ENCODE results near the gene TMEM95.
"Not testable (repeated sequence)": the region's sequence is repeated elsewhere in the genome, so short reads cannot be mapped to it uniquely, and the experiment has no call there.

The TMEM95 gene

DNA sequence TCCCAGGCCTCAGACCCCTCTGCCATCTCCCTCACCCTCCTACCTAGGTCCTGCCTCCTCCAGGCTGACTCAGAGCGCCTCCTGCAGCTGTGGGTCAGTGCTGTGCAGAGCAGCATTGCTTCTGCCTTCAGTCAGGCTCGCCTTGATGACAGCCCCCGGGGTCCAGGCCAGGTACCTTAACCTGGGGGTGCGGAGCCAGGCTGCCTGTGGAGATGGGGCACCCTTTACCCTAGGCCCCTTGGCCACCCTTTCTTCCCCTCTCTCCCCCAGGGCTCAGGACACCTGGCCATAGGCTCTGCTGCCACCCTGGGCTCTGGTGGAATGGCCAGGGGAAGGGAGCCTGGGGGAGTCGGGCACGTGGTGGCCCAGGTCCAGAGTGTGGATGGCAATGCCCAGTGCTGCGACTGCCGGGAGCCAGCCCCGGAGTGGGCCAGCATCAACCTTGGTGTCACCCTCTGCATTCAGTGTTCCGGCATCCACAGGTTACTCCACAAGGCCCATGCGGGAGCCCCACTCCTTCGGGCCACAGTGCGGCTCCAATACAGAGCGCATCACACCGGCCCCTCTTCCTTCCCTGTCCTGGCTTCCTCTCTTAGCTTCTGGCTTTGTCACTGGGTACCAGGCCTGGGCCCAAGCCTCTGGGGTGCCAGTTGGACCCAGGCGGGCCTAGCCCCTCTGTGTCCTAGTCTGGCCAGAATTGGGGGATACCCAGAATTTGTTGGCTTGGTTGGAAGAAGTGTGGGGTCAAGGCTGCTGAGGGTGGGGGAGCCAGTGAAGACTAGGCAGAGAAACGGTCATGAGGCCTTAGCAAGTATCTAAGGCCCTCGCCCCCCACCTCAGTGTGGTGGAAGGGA lies 8.0 kb upstream of the TMEM95 start:
- DNase-seq (ENCODE audit: low spot score) = no peak

DNA sequence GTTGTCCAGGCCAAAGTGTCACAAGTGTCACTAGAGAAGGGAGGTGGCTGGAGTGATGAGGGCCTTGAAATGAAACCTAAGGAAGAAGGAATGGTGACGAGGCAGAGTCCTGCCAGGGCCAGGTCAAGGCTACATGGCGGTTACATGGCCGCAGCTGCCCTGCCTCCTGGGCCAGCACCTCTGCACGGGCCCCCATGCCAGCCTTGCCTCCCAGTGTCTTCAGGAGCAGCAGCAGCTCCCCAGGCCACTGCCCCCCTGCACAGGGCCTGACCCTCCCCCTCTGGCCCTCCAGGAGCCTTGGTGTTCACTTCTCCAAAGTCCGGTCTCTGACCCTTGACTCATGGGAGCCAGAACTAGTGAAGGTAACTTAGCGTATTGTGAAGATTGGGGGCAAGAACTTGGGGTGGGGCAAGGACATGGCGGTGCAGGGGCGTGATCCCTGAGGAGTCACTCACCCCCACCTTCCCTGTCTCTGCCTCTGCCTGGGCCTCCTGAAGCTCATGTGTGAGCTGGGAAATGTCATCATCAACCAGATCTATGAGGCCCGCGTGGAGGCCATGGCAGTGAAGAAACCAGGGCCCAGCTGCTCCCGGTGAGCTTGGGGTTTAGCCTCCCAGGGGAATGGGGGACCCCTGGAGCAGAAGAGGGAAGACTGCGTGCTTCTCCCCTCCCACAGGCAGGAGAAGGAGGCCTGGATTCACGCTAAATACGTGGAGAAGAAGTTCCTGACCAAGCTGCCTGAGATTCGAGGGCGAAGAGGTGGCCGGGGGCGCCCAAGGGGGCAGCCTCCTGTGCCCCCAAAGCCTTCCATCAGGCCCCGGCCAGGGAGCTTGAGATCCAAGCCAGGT lies 7.1 kb upstream of the TMEM95 start:
- DNase-seq (ENCODE audit: low spot score) = no peak

DNA sequence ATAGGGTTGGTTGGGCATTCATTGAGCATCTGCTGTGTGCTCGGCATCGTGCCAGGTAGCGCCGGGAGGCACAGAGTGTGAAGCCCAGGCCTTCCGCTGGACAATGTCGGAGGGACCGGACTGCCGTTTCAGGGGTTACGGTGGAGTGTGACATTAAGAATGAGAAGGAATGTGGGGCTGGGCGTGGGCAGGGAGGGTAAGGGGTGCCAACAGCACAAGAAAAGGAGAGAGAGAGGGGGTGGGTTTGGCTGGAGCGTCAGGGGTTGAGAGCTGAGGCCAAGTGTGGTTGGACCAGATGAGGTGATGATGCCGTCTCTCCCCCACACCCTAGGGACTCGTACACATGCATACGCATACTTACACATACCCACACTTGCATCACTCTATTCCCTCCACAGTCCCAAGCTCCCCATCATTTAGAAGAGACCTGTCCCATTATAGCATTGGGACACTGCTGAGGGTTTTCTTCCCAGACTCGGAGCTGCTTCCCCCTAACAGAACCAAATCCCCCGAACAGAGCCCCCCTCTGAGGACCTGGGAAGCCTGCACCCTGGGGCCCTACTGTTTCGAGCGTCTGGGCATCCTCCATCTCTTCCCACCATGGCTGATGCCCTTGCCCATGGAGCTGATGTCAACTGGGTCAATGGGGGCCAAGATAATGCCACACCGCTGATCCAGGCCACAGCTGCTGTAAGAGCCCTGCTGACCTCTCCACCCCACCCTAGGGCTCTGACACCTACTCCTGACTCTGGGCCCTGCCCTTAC lies 6.3 kb upstream of the TMEM95 start:
- DNase-seq (ENCODE audit: low spot score) = no peak

DNA sequence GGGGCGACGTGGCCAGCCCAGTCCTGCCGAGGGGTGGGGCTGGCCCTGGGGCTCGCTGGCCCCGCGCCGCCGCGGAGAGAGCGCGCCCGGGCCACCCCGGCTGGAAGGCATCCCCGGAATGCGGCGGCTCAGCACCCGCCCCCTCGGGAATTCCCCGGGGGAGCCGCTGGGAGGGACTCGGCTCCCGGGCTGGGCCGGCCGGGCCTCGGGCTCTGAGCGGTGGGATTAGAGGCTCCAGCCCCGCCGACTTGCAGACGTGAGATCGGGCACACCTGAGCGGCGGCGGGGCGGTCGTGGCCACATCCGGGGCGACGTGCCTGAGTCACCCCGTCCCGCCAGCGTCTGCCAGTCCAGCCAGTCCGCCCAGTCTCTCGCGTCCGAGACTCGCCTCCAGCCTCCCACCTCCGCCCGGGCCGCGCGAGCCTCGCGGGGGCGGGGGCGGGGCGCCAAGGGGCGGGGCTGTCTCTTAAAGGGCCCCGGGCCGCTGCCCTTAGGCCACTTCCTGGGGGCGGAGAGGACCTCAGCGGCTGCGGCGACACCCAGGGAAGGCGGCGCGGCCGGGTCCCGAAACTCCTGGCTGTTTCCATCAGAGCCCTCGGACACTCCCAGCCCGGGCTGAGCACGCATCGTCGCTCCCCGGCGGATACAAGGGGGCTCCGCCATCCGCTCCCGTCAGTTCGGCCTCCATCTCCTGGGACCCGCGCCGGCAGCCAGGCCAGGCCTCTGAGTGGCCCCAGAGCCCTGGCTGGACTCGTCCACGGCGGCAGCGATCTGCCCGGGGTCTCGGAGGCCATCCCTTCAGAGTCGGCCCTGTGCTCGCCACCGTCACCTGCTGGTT lies 3.1 kb upstream of the TMEM95 start, which contains the start of gene KCTD11:
Gene KCTD11, plus strand, starts transcription at position 498 of the 838 bp plus-strand sequence.
- peak; percentile 88 for DNase-seq (ENCODE audit: low spot score)

DNA sequence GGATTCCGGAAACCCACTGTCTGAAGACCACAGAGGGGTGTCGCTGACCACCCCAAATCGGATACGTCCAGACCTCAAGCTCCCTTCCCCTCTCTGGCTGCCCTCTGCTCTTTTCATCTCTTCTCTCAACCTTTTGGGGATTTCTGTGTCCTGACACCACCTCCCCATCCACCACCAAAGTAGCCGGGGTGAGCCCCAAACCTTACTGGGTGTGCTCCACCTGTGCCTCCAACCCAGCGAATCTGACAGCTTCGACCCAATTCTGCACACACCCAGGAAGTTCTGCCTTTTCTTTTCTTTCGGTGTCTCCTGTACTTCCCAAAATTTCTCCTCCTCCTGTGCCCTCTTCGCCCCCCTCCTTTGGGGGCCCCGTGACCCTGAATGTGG lies 2.5 kb upstream of the TMEM95 start:
- no peak for DNase-seq (ENCODE audit: low spot score)

DNA sequence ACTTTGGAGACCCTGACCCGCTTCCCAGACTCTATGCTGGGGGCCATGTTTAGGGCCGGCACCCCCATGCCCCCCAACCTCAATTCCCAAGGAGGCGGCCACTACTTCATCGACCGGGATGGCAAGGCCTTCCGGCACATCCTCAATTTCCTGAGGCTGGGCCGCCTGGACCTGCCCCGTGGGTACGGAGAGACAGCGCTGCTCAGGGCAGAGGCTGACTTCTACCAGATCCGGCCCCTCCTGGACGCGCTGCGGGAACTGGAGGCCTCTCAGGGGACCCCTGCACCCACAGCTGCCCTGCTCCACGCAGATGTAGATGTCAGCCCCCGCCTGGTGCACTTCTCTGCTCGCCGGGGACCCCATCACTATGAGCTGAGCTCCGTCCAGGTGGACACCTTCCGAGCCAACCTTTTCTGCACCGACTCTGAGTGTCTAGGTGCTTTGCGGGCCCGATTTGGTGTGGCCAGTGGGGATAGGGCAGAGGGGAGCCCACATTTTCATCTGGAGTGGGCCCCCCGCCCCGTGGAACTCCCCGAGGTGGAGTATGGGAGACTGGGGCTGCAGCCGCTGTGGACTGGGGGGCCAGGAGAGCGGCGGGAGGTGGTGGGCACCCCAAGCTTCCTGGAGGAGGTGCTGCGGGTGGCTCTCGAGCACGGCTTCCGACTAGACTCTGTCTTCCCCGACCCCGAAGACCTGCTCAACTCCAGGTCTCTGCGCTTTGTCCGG lies 1.9 kb upstream of the TMEM95 start:
- no peak for DNase-seq (ENCODE audit: low spot score)

DNA sequence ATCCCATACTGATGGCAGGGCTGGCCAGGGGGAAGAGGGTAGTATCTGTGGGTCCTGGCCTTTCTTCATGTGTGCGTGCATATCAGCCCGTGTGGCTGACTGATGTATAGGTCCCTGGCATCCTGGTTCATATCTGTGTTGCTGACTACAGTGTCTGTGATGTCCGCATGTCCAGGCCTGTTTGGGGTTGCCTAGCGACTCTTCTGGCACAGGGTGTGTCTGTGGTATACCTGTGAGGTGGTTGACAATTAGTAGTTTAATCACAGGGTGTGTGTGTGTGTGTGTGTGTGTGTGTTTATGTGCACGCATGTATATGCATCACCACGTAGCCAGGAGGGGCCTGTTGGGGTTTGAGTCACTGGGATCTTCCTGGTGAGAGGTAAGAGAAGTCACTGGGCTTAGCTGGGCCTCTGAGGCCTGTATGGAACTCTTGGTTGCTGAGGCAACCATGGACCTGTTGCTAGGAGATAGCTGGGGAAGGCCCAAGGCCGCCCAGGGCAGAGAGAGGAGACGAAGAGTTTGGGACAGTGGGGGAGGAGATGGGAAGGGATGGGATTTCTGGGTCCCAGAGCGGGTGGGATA lies 603 bp upstream of the TMEM95 start:
- no peak for DNase-seq (ENCODE audit: low spot score)

DNA sequence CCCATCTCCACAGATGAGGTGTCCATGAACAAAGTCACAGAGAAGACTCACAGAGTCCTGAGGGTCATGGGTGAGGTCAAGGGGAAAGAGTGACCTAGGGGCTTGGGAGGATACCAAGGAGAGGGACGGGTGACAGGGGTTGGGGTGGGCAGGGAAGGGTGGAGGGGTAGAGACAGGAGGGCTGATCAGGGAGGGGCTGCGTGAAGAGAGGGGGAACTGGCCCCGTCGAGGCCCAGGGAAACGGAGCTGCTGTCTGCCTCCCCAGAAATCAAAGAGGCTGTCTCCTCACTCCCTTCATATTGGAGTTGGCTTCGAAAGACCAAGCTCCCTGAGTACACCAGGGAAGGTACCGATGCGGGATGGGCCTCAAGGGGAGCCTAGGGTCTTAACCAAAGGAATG lies 617 bp downstream of the TMEM95 start:
- DNase-seq (ENCODE audit: low spot score) = no peak

DNA sequence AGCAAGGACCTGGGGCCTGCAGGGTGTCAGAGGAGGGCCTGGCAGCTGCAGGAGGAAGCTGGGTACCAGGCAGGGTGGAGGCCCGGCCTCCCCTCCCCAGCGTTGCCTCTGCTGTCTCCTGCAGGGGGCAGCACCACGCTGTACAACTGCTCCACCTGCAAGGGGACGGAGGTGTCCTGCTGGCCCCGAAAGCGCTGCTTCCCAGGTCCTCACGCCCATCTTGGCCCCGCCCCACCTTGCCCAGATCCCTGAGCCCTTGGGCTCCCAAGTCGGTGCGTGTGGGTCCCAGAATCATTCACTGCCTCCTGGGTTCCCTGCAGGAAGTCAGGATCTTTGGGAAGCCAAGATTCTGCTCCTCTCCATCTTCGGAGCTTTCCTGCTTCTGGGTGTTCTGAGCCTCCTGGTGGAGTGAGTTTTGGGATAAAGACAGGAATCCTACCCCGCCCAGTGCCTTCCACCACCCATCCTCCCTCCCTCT lies 1.2 kb downstream of the TMEM95 start:
- DNase-seq (ENCODE audit: low spot score) = peak; percentile 84

DNA sequence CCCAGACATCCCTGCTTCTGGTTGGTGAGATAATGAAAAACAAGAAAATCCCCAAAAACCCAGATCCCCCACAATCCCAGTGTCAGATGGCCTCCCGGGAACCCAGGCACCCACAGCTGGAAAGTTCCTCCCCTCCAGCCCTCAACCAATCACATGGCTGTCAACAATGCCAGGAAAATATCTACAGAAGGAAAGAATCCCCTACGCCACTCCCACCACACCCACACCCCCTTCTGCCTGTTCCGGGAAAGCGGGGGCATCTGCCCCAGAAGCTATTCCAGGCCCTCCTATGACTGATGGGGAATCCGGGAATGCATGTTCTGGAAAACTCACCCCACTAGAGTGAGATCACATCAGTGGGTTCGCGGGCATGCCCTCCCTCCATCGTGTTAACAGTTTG lies 1.8 kb downstream of the TMEM95 start:
- no peak for DNase-seq (ENCODE audit: low spot score)

DNA sequence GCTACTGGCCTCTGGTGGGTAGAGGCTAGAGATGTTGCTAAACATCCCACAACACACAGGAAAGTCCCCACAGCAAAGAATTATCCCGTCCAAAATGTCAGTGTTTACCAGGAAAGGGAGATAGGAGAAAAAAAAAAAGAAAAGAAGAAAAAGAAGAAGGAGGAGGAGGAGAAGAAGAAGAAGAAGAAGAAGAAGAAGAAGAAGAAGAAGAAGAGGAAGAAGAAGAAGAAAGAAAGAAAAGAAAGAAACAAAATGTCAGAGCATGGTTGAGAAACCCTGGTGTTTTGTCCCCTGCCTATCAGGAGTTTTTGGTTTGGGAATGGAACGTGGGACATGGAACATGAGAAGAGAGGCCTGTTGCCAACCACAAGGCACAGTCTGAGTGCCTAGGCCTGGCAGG lies 2.4 kb downstream of the TMEM95 start:
- DNase-seq (ENCODE audit: low spot score) = no peak

DNA sequence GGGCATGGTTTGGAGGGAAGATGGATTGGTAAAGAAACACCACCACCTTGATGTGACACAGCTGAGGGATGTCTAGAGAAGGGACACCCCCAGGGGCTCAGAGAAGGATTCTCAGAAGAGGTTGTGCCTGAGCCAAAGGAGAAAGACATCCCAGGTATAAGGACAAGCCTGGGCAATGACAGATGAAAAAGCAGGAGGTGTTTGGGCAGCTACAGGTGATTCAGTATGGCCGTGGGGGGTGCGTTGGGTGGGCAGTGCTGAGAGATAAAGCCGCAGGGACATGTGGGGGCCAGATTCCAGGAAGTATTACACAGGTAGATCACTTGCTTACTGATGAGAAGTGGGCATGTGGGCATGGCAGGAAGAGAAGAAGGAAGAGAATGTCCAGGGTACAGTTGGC lies 7.0 kb downstream of the TMEM95 start:
- no peak for DNase-seq (ENCODE audit: low spot score)

DNA sequence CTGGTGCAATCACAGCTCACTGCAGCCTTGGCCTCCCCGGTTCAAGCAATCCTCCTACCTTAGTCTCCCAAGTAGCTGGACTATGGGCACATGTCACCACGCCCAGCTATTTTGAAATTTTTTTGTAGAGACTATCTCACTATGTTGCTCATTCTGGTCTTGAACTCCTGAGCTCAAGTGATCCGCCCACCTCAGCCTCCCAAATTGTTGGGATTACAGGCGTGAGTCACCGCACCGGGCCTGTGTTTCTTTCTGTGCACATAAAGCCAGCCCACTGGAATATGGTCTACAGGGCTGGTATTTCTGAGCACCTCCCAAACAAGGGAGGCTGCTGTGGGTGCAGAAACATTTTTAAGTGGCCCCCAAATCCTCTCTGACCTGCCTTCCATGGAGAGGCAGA lies 8.4 kb downstream of the TMEM95 start:
- no peak for DNase-seq (ENCODE audit: low spot score)

DNA sequence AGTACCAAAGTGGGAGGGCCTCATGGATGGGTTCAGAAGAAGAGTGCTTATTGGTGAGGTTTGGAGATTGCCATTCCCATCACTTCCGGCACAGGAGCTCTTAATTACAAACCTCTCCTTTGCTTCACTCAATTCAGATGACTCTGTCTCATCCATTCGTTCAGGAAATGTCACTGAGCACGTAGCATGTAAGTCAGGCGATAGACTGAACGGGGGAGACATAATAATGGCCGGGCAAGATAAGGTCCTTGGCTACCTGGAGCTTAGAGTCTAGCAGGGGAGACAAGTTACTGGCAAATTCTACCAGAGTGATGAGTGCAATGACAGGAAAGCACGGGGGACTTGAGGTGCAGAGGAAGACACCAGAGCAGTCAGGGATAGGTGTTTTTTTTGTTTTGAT lies 11.0 kb downstream of the TMEM95 start:
- DNase-seq (ENCODE audit: low spot score) = not testable (repeated sequence)

DNA sequence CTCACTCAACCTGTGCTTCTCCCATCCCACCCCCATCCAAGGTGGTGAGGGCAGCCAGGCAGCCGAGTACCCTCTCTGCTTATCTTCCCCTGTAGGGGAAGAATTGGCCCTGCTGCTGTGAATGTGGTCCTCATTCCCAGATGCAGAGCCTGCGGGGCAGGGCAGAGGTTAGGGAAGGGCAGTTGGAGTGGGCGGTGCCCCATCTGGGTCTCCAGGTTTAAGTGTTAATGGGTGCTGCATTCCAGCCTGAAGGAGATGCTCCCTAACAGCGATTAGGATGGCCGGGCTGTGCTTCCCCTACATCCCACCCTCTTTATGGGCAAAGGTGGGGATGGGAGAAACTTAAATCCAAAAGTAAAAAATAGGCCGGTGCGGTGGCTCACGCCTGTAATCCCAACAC lies 12.1 kb downstream of the TMEM95 start:
- DNase-seq (ENCODE audit: low spot score) = no peak

DNA sequence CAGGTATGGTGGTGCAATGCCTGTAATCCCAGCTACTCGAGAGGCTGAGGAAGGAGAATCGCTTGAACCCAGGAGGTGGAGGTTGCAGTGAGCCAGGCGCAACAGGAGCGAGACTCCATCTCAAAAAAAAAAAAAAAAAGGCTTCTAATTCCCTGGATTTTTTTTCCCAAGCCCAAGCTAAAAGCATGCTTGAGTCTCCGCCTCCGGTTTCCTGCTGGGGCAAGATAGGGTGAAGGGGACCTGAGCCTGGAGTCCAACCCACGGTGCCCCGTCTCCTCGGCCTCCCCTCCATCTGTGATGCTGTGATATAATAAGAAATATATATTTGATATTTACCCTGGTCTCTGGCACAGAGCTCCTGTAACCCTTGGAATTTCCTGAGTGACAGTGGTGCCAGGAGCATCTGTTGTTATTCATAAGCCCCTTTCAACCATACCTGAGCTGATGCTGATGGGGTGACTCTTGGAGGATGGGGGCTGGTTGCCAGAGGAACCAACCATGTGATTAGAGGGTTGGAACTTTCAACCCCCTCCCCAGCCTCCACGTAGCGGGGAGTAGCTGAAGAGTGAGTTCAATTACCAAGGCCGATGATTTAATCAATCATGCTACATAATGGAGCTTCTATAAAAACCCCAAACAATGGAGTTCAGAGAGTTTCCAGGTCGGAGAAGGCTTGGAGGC lies 13.1 kb downstream of the TMEM95 start:
- no peak for DNase-seq (ENCODE audit: low spot score)

DNA sequence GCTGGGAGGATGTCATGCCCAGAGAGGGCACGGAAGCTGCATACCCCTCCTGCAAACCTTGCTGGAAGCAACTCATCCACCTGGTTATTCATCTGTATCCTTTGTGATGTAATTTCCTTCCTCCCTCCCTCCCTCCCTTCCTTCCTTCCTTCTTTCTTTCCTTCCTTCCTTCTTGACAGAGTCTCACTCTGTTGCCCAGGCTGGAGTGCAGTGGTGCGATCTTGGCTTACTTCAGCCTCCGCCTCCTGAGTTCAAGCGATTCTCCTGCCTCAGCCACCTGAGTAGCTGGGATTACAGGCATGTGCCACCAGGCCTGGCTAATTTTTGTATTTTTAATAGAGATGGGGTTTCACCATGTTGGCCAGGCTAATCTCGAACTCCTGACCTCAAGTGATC lies 13.6 kb downstream of the TMEM95 start:
- not testable (repeated sequence) for DNase-seq (ENCODE audit: low spot score)

DNA sequence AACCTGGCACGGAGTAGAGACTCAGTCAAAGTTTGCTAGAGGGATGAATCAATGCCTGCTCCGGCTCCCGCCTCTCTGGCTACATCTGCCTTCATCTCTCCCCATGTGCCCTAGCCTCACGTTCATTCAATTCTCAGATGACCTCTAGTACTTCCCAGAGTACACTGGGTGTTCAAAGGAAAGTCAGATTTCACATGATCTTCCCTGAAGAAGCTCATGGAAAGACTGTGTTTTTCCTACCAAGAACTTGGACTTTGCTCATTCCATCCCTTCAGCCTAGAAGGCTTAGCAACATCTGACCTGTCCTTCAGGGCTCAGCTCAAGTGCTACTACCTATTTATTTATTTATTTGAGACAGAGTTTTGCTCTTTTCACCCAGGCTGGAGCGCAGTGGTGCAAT lies 14.9 kb downstream of the TMEM95 start:
- no peak for DNase-seq (ENCODE audit: low spot score)

DNA sequence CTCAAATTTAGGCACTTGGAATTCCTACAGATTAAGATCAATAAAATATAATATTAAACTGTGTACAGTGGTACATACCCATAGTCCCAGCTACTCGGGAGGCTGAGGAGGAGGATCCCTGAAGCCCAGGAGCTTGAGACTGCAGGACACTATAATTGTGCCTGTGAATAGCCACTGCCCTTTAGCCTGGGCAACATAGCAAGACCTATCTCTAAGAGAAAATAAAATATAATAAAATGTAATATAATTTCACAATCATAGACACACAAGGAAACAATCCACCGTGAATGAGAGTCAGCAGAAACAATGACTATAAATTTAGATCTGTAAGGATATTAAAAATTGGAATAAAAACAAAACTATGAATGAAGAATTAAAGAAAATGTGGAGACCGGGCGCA lies 15.9 kb downstream of the TMEM95 start:
- DNase-seq (ENCODE audit: low spot score) = no peak

DNA sequence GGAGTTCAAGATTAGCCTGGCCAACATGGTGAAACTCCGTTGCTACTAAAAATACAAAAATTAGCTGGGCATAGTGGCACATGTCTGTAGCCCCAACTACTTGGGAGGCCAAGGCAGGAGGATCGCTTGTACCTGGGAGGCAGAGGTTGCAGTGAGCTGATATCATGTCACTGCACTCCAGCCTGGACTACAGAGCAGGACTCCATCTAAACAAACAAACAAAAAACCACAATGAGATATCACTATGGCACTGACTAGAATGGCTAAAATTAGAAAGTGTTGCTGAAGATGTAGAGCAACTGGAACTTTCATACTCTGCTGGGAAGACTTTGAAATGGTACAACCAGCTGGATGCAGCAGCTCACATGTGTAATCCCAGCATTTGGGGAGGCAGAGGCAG lies 19.4 kb downstream of the TMEM95 start:
- no peak for DNase-seq (ENCODE audit: low spot score)

Measured in HuH-7.5 (cell line).